Activated CD4-positive, alpha-beta T cell treated with anti-CD3 and anti-CD28 coated beads, Interleukin-2, amount 50 U/mL, for 24 hours (primary cell): ENCODE data around the gene OS9.
"Not testable (repeated sequence)": the region's sequence is repeated elsewhere in the genome, so short reads cannot be mapped to it uniquely, and the experiment has no call there.

ENCODE experiments used
- DNase-seq, 2 donors: peaks; one replicate each; pipeline ENCODE4 v3.0.0-alpha.2; 2020; ENCODE audit warnings: low read depth in 1 of 2, low spot score in 1 of 2

Gene OS9, protein sequence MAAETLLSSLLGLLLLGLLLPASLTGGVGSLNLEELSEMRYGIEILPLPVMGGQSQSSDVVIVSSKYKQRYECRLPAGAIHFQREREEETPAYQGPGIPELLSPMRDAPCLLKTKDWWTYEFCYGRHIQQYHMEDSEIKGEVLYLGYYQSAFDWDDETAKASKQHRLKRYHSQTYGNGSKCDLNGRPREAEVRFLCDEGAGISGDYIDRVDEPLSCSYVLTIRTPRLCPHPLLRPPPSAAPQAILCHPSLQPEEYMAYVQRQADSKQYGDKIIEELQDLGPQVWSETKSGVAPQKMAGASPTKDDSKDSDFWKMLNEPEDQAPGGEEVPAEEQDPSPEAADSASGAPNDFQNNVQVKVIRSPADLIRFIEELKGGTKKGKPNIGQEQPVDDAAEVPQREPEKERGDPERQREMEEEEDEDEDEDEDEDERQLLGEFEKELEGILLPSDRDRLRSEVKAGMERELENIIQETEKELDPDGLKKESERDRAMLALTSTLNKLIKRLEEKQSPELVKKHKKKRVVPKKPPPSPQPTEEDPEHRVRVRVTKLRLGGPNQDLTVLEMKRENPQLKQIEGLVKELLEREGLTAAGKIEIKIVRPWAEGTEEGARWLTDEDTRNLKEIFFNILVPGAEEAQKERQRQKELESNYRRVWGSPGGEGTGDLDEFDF

GRCh38 chr12:57693659-57694458, at the start of gene OS9:
OS9 (plus strand) TSS chr12:57694132; CDS start chr12:57694162, 30 bp downstream.
- DNase-seq: peak; percentile 72 to 96

DNA sequence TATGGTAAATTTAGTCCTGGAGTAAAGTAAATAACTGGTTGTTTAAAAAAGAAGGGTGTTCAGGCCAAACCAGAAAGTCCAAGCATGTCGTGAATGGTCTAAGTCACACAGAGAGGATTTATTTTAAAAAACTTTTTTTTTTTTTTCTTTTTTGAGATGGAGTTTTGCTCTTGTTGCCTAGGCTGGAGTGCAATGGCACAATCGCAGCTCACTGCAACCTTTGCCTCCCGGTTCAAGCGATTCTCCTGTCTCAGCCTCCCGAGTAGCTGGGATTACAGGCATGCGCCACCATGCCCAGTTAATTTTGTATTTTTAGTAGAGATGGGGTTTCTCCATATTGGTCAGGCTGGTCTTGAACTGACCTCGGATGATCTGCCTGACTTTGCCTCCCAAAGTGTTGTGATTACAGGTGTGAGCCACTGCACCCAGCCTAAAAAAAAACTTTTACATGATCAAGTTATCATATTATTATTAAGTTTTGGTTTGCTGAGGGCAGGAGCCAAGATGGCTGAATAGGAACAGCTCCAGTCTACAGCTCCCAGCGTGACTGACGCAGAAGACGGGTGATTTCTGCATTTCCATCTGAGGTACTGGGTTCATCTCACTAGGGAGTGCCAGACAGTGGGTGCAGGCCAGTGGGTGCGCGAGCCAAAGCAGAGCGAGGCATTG, 47.8 kb upstream of the OS9 start:
- not testable (repeated sequence) for DNase-seq

DNA sequence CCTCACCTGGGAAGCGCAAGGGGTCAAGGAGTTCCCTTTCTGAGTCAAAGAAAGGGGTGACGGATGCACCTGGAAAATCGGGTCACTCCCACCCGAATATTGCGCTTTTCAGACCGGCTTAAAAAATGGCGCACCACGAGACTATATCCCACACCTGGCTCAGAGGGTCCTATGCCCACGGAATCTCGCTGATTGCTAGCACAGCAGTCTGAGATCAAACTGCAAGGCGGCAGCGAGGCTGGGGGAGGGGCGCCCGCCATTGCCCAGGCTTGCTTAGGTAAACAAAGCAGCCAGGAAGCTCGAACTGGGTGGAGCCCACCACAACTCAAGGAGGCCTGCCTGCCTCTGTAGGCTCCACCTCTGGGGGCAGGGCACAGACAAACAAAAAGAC, 47.3 kb upstream of the OS9 start:
- DNase-seq: not testable (repeated sequence)

- DNase-seq: no peak
Observed at GRCh38 chr12:57654042-57654441, 39.9 kb upstream of the OS9 start.

DNA sequence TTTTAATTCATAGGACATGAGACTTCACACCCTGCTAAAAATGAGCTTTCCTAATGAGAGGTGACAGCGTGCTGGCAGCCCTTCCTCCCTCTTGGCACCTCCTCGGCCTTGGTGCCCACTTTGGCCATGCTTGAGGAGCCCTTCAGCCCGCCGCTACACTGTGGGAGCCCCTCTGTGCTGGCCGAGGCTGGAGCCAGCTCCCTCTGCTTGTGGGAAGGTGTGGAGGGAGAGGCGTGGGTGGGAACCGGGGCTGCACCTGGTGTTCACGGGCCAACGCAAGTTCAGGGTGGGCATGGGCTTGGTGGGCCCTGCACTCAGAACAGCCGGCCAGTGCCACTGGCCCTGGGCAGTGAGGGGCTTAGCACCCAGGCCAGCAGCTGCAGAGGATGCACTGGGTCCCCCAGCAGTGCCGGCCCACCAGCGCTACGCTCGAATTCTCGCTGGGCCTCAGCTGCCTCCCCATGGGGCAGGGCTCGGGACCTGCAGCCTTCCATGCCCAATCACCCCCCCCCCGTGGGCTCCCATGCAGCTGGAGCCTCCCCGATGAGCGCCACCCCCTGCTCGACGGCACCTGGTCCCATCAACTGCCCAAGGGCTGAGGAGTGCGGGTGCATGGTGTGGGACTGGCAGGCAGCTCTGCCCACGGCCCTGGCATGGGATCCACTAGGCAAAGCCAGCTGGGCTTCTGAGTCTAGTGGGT, 38.2 kb upstream of the OS9 start:
- DNase-seq: no peak

GRCh38 chr12:57656408-57656807, 37.5 kb upstream of the OS9 start:
- not testable (repeated sequence) for DNase-seq

DNA sequence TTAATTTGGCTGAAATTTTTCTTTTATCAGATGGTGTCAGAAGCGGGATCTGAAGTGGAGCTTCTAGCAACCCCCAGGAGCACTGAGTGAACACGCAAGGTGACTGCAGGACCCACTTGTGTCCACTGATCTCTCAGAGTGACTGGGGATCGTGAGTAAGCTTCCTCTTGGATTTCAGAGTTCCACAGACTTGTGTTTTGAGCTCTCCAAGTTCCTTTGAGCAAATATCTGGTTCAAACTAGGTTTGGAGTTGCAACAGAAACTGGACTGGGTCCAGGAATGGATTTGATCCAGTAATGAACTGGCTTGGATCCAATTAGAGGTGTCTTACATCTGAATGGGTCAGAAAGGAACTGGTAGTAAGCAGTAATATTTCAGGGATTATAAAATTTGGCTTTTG, 36.2 kb upstream of the OS9 start:
- DNase-seq: no peak

DNA sequence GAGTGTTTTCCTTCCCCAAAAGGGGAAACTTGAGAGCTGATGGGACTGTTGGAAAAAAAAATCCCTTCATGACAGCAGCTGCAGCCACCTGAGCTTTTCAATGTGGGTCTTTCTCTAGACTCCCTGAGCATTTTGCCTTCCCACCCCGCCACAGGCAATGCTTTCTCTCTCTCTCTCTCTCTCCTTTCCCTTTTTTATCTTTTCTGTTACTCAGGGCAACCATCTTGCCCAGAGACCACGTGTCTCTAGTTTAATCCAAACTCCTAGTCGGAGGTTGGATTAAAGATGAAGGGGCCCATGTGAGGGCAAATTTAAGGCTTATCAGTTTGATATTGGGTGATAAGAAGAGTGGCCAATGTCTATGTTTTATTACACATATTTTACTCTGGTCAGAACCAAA, 35.0 kb upstream of the OS9 start:
- DNase-seq: no peak

- DNase-seq: no peak
Observed at GRCh38 chr12:57661376-57661775, 32.6 kb upstream of the OS9 start.

- DNase-seq: not testable (repeated sequence)
Observed at GRCh38 chr12:57665066-57665820, 28.7 kb upstream of the OS9 start.

GRCh38 chr12:57666897-57667296, 27.0 kb upstream of the OS9 start:
- no peak for DNase-seq

GRCh38 chr12:57669691-57670090, 24.2 kb upstream of the OS9 start:
- DNase-seq: not testable (repeated sequence)

DNA sequence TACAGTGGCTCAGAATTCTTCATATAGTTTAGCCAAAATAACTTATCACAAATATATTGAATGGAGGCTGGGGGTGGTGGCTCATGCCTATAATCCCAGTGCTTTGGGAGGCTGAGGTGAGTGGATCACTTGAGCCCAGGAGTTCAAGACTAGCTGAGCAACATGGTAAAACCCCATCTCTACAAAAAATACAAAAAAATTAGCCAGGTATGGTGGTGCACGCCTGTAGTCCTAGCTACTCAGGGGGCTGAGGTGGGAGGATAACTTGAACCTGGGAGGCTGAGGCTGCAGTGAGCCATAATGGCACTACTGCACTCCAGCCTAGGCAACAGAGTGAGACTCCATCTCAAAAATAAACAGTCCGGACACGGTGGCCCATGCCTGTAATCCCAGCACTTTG, 22.1 kb upstream of the OS9 start:
- not testable (repeated sequence) for DNase-seq

DNA sequence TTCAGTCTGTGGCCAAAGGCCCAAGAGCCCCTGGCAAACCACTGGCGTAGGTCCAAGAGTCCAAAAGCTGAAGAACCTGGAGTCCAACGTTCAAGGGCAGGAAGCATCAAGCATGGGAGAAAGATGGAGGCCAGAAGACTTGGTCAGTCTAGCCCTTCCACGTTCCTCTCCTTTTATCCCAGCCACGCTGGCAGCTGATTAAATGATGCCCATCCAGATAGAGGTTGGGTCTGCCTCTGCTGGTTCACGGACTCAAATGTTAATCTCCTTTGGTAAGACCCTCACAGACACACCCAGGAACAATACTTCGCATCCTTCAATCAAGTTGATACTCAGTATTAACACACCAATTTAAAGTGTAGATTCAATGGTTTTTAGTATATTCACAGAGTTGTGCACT, 21.1 kb upstream of the OS9 start:
- no peak for DNase-seq

DNA sequence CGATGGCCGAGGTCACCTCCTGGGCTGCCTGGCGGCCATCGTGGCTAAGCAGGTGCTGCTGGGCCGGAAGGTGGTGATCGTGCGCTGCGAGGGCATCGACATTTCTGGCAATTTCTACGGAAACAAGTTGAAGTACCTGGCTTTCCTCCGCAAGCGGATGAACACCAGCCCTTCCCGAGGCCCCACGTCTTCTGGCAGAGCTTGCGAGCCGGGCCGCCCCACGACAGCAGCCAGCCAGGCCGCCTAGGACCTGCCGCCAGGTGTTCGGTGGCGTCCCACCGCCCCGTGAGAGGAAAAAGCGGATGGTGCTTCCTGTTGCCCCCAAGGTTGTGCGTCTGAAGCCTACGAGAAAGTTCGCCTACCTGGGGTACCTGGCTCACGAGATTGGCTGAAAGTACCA, 19.2 kb upstream of the OS9 start:
- DNase-seq: no peak

DNA sequence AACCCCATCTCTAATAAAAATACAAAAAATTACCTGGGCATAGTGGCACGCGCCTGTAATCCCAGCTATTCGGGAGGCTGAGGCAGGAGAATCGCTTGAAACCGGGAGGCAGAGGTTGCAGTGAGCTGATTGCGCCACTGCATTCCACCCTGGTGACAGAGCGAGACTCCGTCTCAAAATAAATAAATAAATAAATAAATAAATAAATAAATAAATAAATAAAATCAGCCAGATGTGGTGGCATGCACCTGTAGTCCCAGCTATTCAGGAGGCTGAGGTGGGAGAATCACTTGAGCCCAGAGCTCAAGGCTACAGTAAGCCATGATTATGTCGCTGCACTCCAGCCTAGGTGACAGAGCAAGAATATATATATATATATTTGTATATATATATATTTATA, 16.0 kb upstream of the OS9 start:
- not testable (repeated sequence) for DNase-seq

DNA sequence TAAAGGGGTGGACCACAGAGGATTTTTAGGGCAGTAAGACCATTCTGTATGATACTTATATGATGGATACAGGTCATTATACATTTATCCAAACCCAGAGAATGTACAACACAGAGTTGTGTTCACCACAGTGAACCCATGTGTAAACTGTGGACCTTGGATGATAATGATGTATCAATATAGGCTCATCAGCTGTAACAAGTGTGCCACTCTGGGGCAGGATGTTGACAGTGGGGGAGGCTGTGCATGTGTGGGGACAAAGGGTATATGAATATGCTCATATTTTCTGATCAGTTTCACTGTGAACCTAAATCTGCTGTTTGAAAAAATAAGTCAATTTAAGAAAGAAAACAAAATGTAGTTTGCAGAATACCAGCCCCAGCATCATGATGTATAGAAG, 14.2 kb upstream of the OS9 start:
- DNase-seq: no peak

DNA sequence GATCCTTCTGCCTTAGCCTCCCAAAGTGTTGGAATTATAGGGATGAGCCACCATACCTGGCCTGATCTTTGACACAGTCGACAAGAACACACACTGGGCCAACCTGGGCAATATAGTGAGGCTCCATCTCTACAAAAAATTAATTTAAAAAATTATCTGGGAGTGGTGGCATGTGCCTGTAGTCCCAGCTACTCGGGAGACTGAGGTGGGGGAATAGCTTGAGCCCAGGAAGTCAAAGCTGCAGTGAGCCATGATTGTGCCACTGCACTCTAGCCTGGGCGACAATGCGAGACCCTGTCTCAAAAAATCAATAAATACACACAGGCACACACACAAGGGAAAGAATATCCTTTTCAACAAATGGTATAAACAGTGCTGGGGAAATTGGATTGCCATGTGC, 6.1 kb upstream of the OS9 start:
- no peak for DNase-seq

DNA sequence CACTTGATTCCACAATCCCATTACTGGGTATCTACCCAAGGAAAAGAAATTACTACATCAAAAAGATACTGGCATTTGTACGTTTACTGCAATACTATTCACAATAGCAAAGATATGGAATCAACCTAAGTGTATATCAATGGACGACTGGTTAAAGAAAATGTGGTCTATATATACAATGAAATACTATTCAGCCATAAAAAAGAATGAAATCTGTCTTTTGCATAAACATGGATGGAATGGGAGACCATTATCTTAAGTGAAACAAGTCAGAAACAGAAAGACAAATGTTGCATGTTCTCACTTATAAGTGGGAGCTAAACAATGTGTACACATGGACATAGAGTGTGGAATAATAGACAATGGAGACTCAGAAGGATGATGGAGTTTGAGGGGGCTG, 5.0 kb upstream of the OS9 start:
- DNase-seq: no peak

GRCh38 chr12:57692500-57692899, 1.4 kb upstream of the OS9 start:
- DNase-seq: no peak
